Measurements from ENCODE around the gene LCE1E. TPM values are rescaled to one million over a fixed set of nuclear protein-coding genes. Genes with fewer than 3 reads are reported as not detected.

The LCE1E gene
- total RNA-seq, 4 donors from 2014 or later, result 5.5 to 71.0 (median 29.6) TPM

GRCh38 chr1:152836870-152837269, 50.8 kb downstream of the LCE1E start:
- Histone ChIP-seq H3K4me1 (no peaks in the 10 kb centered on the region), H3K27ac (no peak overlapping the region), H3K27me3 (no peaks in the 10 kb centered on the region), H3K36me3 (no peaks in the 10 kb centered on the region), H3K9me3 (no peaks in the 10 kb centered on the region), H3K4me3 (no peak overlapping the region)
- no peak for TF ChIP-seq POLR2A (IDR thresholded peaks at IDR 0.05)
- TF ChIP-seq CTCF (IDR thresholded peaks at IDR 0.05), result no peak
- no peak for TF ChIP-seq POLR2AphosphoS5 (IDR thresholded peaks at IDR 0.05)
- TF ChIP-seq EP300 (IDR thresholded peaks at IDR 0.05), result no peak
- no peak for DNase-seq (ENCODE audit: low spot score in 2 of 2)
- WGBS, result 43% methylated on average over 2 of the region's 2 CpGs

Other genes starting within 250 kb of the LCE1E start
- gene LCE3E, start 219.5 kb upstream of the LCE1E start, total RNA-seq, result 10 to 100 TPM in 1 of 4 donors, 1 to 10 TPM in 2, not detected in 1; 4.8 to 19.0 (median 7.4) TPM
- gene LCE3D, start 205.7 kb upstream of the LCE1E start, total RNA-seq, result 10 to 100 TPM in 2 of 4 donors, 1 to 10 TPM in 2; 3.7 to 27.1 (median 15.4) TPM
- not detected for gene LCE3C, start 186.0 kb upstream of the LCE1E start, total RNA-seq
- not detected for gene LCE3B, start 172.4 kb upstream of the LCE1E start, total RNA-seq
- not detected for gene LCE3A, start 163.2 kb upstream of the LCE1E start, total RNA-seq
- gene LCE2D, start 122.9 kb upstream of the LCE1E start, total RNA-seq, result 100 to 1,000 TPM in 3 of 4 donors, 10 to 100 TPM in 1; 11.8 to 304 (median 222) TPM
- gene LCE2C, start 111.0 kb upstream of the LCE1E start, total RNA-seq, result 100 to 1,000 TPM in 3 of 4 donors, 10 to 100 TPM in 1; 66.5 to 669 (median 515) TPM
- gene LCE2B, start 100.1 kb upstream of the LCE1E start, total RNA-seq, result 1,000 to 10,000 TPM in 2 of 4 donors, 100 to 1,000 TPM in 1, 10 to 100 TPM in 1; 91.9 to 1,442 (median 997) TPM
- gene LCE2A, start 87.9 kb upstream of the LCE1E start, total RNA-seq, result 100 to 1,000 TPM in 3 of 4 donors, 10 to 100 TPM in 1; 28.2 to 457 (median 159) TPM
- 1 to 10 TPM in 3 of 4 donors, not detected in 1; 3.0 to 7.7 (median 3.6) TPM for gene LCE4A, start 78.1 kb upstream of the LCE1E start, total RNA-seq
- gene KPRP, start 28.2 kb upstream of the LCE1E start, total RNA-seq, result 100 to 1,000 TPM in 3 of 4 donors, 10 to 100 TPM in 1; 20.9 to 138 (median 131) TPM
- gene LCE1F, start 11.1 kb upstream of the LCE1E start, total RNA-seq, result 10 to 100 TPM in 3 of 4 donors, not detected in 1; 23.4 to 71.3 (median 42.8) TPM
- gene LCE1D, start 10.5 kb downstream of the LCE1E start, total RNA-seq, result 100 to 1,000 TPM in 2 of 4 donors, 10 to 100 TPM in 2; 32.8 to 203 (median 101) TPM
- gene LCE1C, start 20.4 kb downstream of the LCE1E start, total RNA-seq, result 1,000 to 10,000 TPM in 3 of 4 donors, 10 to 100 TPM in 1; 73.2 to 1,471 (median 1,283) TPM
- 100 to 1,000 TPM in 3 of 4 donors, 10 to 100 TPM in 1; 29.6 to 197 (median 166) TPM for gene LCE1B, start 25.7 kb downstream of the LCE1E start, total RNA-seq
- gene LCE1A, start 41.2 kb downstream of the LCE1E start, total RNA-seq, result 100 to 1,000 TPM in 3 of 4 donors, 10 to 100 TPM in 1; 69.4 to 516 (median 417) TPM
- gene LCE6A, start 56.6 kb downstream of the LCE1E start, total RNA-seq, result 10 to 100 TPM in 3 of 4 donors, 1 to 10 TPM in 1; 3.0 to 95.6 (median 55.0) TPM
- gene LCE7A, start 73.7 kb downstream of the LCE1E start, total RNA-seq, result not detected
- gene SMCP, start 92.1 kb downstream of the LCE1E start, total RNA-seq, result not detected
- 100 to 1,000 TPM in 3 of 4 donors, 10 to 100 TPM in 1; 50.2 to 213 (median 138) TPM for gene IVL, start 122.3 kb downstream of the LCE1E start, total RNA-seq
- 10 to 100 TPM; 10.7 to 42.8 (median 18.2) TPM for gene SPRR5, start 160.9 kb downstream of the LCE1E start, total RNA-seq
- 100 to 1,000 TPM in 2 of 4 donors, 10 to 100 TPM in 1, 1 to 10 TPM in 1; 1.4 to 478 (median 67.3) TPM for gene SPRR4, start 184.4 kb downstream of the LCE1E start, total RNA-seq
- 10 to 100 TPM in 1 of 4 donors, not detected in 3; 66.5 TPM for gene SPRR1A, start 197.8 kb downstream of the LCE1E start, total RNA-seq
- not detected for gene SPRR3, start 215.5 kb downstream of the LCE1E start, total RNA-seq
- 100 to 1,000 TPM in 3 of 4 donors, 1 to 10 TPM in 1; 1.8 to 247 (median 172) TPM for gene SPRR1B, start 244.9 kb downstream of the LCE1E start, total RNA-seq